ENCODE results near the gene ZNF784.
"Not testable (repeated sequence)": the region's sequence is repeated elsewhere in the genome, so short reads cannot be mapped to it uniquely, and the experiment has no call there.

Gene ZNF784

DNA sequence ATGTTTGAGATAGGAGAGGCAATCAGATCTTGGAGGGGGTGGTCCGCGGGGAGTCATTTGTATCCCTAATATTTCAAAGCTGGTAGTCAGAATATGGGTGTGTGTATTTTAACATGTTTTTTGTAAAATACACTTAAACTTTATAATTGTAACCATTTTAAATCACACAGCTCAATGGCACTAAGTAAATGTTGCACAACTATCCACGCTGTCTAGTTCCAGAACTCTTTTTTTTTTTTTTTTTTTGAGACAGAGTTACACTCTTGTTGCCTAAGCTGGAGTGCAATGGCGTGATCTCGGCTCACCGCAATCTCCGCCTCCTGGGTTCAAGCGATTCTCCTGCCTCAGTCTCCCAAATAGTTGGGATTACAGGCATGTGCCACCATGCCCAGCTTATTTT is 40.5 kb downstream of the ZNF784 start:
- DNase-seq (ENCODE audit: low spot score), result not testable (repeated sequence)

GRCh38 chr19:55582284-55582683 is 42.1 kb downstream of the ZNF784 start:
- not testable (repeated sequence) for DNase-seq (ENCODE audit: low spot score)

GRCh38 chr19:55581823-55582223 is 42.5 kb downstream of the ZNF784 start:
- no peak for DNase-seq (ENCODE audit: low spot score)

GRCh38 chr19:55581145-55581822 is 43.1 kb downstream of the ZNF784 start:
- no peak for DNase-seq (ENCODE audit: low spot score)

DNA sequence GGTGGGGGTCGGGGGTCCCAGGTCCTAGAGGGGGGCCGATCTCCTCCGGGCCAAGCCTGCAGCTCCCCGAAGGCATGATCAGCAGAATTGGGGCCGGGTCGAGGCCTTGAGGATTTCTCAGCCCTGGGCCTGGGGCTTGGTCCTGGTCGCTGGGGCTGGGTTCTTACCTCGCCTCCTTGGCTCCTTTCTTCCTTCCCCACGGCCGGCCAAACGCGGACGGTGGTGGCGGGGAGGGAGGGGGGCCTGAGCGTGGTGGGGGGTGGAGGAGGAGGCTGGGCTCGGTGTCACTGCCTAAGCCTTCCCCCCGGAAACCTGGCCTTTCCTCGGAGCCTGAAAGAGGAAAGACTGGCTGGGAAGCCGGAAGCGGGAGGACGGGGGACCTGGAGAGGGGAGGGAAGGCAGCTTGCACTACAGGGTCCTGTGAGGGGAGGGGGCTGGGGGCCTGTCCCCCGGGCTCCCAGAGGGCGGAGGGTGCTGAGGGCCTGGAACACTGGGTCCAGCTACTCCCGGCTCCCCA is 43.7 kb downstream of the ZNF784 start, which contains the start of gene ZNF579:
Gene ZNF579 (minus strand): TSS at position 221 of the 517 bp plus-strand sequence. CDS start 1,209 bp downstream, outside the sequence.
- DNase-seq (ENCODE audit: low spot score), result peak; percentile 95

DNA sequence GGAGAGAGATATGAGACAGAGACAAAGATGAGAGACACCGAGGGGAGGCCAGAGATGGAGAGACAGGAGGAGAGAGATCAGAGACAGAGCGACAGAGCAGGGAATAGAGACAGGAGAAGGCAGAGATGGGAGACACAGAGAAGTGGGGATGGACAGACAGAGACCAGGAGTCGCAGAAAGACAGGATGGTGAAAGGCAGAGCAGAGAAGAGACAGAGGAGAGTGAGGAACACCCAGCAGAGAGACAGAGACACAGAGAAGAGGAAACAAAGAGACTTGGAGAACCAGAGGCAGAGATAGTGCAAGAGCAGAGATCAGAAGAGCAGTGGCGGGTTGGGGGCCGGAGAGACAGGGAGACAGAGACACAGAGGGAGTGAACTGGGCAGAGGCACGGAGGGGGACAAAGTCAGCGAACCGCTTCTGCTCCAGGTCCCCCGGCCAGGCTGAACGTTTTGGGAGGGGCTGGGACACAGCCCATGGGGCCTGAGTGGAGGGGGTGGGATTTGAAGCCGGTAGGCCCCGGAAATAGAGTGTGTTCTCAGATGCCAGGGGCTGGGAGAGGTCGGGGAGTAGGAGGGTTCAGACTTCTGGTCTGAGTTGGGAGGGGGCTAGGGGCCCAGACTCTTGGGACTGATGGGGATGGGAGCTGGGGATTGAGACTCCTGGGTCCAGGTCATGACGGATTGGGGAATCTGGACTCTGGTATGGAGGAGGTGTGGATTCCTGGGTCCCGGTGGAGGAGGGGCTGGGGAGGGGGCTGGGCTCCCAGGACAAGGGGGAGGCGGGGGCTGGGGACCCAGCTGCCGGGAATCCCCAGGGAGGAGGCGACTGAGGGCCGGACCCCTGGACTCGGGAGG is 44.4 kb downstream of the ZNF784 start:
- DNase-seq (ENCODE audit: low spot score), result peak; percentile 59

GRCh38 chr19:55578761-55579747 is 45.3 kb downstream of the ZNF784 start:
- DNase-seq (ENCODE audit: low spot score), result peak; percentile 13

- DNase-seq (ENCODE audit: low spot score), result no peak
Observed at GRCh38 chr19:55578031-55578760, 46.2 kb downstream of the ZNF784 start.

DNA sequence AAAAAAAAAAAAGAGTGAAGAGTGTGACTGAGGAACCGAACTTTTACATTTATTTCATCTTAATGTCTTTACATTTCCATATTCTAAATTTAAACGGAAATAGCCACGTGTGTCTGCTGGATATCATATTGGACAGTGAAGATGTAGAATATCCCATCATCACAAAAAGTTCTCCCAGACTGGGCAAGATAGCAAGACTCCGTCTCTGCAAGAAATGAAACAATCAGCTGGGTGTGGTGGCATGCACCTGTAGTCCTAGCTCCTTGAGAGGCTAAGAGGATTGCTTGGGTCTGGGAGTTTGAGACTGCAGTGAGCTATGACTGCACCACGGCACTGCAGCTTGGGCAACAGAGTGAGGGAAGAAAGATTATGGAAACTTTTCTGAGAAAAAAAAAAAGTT is 47.6 kb downstream of the ZNF784 start:
- no peak for DNase-seq (ENCODE audit: low spot score)

- DNase-seq (ENCODE audit: low spot score), result not testable (repeated sequence)
Observed at GRCh38 chr19:55573929-55574328, 50.4 kb downstream of the ZNF784 start.
